Measurements from ENCODE around the gene OTULINL.

DNA sequence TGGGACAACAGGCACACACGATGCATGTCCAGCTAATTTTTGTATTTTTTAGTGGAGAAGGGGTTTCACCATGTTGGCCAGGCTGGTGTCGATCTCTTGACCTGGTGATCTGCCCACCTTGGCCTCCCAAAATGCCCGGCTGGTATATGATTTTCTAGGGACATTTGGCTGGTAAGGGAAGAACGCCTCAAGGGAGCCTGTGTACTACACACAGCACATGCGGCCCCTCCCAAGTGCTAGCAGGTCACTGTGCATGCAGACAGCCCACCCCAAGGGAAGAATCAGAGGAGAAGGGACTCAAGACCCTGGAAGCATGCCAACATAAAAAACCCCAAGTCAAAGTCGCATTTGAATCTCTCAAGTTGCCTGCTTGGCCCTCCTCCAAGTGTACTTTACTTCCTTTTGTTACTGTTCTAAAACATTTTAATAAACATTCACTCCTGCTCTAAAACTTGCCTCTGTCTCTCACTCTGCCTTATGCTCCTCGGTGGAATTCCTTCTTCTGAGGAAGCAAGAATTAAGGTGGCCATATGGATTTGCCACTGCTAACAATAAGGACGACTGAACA, 24.3 kb upstream of the OTULINL start:
- TF ChIP-seq, protein P1, sequence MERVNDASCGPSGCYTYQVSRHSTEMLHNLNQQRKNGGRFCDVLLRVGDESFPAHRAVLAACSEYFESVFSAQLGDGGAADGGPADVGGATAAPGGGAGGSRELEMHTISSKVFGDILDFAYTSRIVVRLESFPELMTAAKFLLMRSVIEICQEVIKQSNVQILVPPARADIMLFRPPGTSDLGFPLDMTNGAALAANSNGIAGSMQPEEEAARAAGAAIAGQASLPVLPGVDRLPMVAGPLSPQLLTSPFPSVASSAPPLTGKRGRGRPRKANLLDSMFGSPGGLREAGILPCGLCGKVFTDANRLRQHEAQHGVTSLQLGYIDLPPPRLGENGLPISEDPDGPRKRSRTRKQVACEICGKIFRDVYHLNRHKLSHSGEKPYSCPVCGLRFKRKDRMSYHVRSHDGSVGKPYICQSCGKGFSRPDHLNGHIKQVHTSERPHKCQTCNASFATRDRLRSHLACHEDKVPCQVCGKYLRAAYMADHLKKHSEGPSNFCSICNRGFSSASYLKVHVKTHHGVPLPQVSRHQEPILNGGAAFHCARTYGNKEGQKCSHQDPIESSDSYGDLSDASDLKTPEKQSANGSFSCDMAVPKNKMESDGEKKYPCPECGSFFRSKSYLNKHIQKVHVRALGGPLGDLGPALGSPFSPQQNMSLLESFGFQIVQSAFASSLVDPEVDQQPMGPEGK (CRISPR knock-in tag; IDR thresholded peaks at IDR 0.05; ENCODE audit: borderline replicate concordance), result no peak
- TF ChIP-seq ZNF8 (CRISPR knock-in tag; IDR thresholded peaks at IDR 0.05) (no peak), CREB5 (CRISPR knock-in tag; IDR thresholded peaks at IDR 0.05; ENCODE audit: low read depth) (no peak), ZFP30 (CRISPR knock-in tag; IDR thresholded peaks at IDR 0.05) (no peak), BACH2 (CRISPR knock-in tag; IDR thresholded peaks at IDR 0.05; ENCODE audit: borderline replicate concordance) (no peak), CSDC2 (CRISPR knock-in tag; IDR thresholded peaks at IDR 0.05) (no peak), ZFP3 (CRISPR knock-in tag; IDR thresholded peaks at IDR 0.05) (no peak), SNAI2 (CRISPR knock-in tag; IDR thresholded peaks at IDR 0.05) (no peak), TCF4 (CRISPR knock-in tag; IDR thresholded peaks at IDR 0.05; ENCODE audit: borderline replicate concordance) (no peak), PPARA (CRISPR knock-in tag; IDR thresholded peaks at IDR 0.05; ENCODE audit: borderline replicate concordance) (no peak), RARB (CRISPR knock-in tag; IDR thresholded peaks at IDR 0.05) (no peak), CSRNP3 (CRISPR knock-in tag; IDR thresholded peaks at IDR 0.05) (no peak), ARNTL (CRISPR knock-in tag; IDR thresholded peaks at IDR 0.05; ENCODE audit: borderline replicate concordance, low read depth) (no peak)
- TF ChIP-seq, protein P2, sequence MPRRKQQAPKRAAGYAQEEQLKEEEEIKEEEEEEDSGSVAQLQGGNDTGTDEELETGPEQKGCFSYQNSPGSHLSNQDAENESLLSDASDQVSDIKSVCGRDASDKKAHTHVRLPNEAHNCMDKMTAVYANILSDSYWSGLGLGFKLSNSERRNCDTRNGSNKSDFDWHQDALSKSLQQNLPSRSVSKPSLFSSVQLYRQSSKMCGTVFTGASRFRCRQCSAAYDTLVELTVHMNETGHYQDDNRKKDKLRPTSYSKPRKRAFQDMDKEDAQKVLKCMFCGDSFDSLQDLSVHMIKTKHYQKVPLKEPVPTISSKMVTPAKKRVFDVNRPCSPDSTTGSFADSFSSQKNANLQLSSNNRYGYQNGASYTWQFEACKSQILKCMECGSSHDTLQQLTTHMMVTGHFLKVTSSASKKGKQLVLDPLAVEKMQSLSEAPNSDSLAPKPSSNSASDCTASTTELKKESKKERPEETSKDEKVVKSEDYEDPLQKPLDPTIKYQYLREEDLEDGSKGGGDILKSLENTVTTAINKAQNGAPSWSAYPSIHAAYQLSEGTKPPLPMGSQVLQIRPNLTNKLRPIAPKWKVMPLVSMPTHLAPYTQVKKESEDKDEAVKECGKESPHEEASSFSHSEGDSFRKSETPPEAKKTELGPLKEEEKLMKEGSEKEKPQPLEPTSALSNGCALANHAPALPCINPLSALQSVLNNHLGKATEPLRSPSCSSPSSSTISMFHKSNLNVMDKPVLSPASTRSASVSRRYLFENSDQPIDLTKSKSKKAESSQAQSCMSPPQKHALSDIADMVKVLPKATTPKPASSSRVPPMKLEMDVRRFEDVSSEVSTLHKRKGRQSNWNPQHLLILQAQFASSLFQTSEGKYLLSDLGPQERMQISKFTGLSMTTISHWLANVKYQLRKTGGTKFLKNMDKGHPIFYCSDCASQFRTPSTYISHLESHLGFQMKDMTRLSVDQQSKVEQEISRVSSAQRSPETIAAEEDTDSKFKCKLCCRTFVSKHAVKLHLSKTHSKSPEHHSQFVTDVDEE (CRISPR knock-in tag; IDR thresholded peaks at IDR 0.05), result no peak

All from SK-N-SH treated with all-trans-retinoic acid at 6 μM for 48 hours (cell line).